HL-60 (cell line): ENCODE data around the gene ABCC2.

Experiments used
- CTCF ChIP-seq: IDR thresholded peaks from one replicate; pipeline ENCODE4 v1.5.1; 2011; ENCODE audit warnings: low read length, control low read depth, inconsistent platforms; ENCODE audit not compliant: insufficient read depth
- REST ChIP-seq: IDR thresholded peaks from 2 replicates; pipeline ENCODE4 v1.6.1; 2012; ENCODE audit warnings: low read depth; ENCODE audit not compliant: insufficient replicate concordance

GRCh38 chr10:99777918-99778714 lies 4.3 kb upstream of the ABCC2 start:
- no peak for TF ChIP-seq REST
- no peak for TF ChIP-seq CTCF
